Middle frontal gyrus (tissue), 1 donor: ENCODE data around the gene JAG1.

Source experiments
- DNase-seq: peaks from one replicate; pipeline ENCODE4 v3.0.0-alpha.2; 2015; ENCODE audit warnings: low spot score; ENCODE audit errors: extremely low spot score

Gene JAG1

GRCh38 chr20:10653599-10654249, 20.1 kb downstream of the JAG1 start:
- no peak for DNase-seq

- DNase-seq: no peak
Measured at GRCh38 chr20:10652660-10653261, 21.0 kb downstream of the JAG1 start.

- DNase-seq: no peak
Measured at GRCh38 chr20:10652185-10652584, 21.6 kb downstream of the JAG1 start.

GRCh38 chr20:10651227-10651990, 22.4 kb downstream of the JAG1 start:
- no peak for DNase-seq

- DNase-seq: no peak
Measured at GRCh38 chr20:10649797-10650160, 24.0 kb downstream of the JAG1 start.

- DNase-seq: no peak
Measured at GRCh38 chr20:10649080-10649796, 24.6 kb downstream of the JAG1 start.

- DNase-seq: no peak
Measured at GRCh38 chr20:10648651-10649050, 25.1 kb downstream of the JAG1 start.

- no peak for DNase-seq
Measured at GRCh38 chr20:10647909-10648308, 25.9 kb downstream of the JAG1 start.

- no peak for DNase-seq
Measured at GRCh38 chr20:10647471-10647870, 26.3 kb downstream of the JAG1 start.

GRCh38 chr20:10646886-10647420, 26.8 kb downstream of the JAG1 start:
- DNase-seq: no peak

GRCh38 chr20:10646006-10646405, 27.8 kb downstream of the JAG1 start:
- no peak for DNase-seq

- no peak for DNase-seq
Measured at GRCh38 chr20:10645205-10645570, 28.6 kb downstream of the JAG1 start.

- no peak for DNase-seq
Measured at GRCh38 chr20:10644458-10645204, 29.2 kb downstream of the JAG1 start.

- no peak for DNase-seq
Measured at GRCh38 chr20:10643560-10643873, 30.3 kb downstream of the JAG1 start.

- no peak for DNase-seq
Measured at GRCh38 chr20:10642856-10643559, 30.8 kb downstream of the JAG1 start.

GRCh38 chr20:10641893-10642292, 31.9 kb downstream of the JAG1 start:
- no peak for DNase-seq

GRCh38 chr20:10641467-10641866, 32.3 kb downstream of the JAG1 start:
- DNase-seq: no peak

GRCh38 chr20:10640897-10641296, 32.9 kb downstream of the JAG1 start:
- no peak for DNase-seq

GRCh38 chr20:10639737-10640556, 33.9 kb downstream of the JAG1 start:
- no peak for DNase-seq
